ENCODE measurements around the gene PRKAG3.
A peak's percentile ranks its signal among the peaks of the same experiment; 100 is the strongest.

Gene PRKAG3

DNA sequence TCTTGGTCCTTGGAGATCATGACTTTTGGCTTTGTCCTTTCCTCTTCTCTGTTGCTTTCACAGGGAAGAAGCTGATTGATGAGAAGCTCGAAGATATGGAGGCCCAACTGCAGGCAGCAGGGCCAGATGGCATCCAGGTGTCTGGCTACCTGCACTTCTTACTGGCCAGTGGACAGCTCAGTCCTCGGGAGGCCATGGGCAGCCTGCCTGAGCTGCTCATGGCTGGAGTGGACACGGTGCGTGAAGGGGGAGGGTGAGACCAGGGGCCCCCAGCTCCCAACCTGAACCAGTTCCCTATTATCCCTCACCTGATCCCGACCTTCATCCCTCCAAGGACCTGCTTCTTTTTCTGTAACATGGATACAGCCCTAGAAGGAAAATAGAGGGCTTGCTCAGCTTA is 18.7 kb downstream of the PRKAG3 start:
- DNase-seq: no peak

DNA sequence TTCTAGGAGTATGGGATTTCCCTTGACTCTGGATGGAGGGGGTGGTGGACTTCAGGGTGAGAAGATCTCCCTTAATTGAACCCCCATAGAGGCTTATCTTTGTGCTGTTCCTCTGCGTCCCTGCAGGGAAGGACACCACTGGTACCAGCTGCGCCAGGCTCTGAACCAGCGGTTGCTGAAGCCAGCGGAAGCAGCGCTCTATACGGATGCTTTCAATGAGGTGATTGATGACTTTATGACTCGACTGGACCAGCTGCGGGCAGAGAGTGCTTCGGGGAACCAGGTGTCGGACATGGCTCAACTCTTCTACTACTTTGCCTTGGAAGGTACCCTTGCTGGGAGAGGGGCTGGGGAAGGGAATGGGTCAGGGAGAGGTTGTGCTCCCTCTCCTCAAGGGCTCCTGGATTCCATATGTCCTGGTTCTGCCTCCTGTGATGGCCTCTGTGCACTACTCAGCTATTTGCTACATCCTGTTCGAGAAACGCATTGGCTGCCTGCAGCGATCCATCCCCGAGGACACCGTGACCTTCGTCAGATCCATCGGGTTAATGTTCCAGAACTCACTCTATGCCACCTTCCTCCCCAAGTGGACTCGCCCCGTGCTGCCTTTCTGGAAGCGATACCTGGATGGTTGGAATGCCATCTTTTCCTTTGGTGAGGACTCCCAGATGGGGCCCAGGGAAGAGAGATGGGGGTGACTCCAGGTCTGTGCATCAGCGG is 19.3 kb downstream of the PRKAG3 start:
- DNase-seq: no peak

DNA sequence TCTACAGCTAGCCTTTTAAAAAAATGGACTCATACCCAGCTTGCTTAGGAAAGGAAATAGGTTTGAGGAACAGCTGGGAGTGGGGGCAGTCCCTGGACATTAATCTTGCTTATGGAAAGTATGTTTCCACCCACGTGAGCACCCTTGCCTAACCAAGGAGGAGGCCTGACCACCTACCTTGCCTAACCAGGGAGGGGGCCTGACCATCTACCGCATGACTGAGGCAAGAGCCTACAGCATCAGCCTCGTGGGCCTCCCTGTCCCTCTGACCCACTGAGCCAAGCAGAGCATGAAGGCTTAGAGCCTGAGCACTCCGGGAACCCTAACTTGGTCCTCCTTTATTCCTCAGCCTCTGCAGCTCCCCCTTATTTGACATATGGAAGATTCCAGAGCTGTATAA is 20.2 kb downstream of the PRKAG3 start:
- DNase-seq: no peak

DNA sequence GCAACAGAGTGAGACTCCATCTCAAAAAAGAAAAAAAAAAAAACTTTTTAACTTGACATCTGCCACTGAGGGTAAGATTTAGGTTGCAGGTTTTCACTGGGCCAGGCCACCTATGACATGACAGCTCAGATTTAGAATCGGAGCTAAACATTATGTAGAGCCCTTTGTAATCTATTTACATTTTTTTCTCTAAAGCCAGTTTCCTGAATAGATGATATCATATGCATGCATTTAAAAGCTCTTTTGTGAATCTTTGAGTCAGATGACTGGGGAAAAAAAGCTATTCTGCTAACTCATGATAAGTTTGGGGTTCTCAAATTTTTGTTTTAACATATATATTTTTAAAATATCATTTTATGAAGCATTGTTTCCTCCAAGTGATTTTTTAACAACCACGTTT is 21.3 kb downstream of the PRKAG3 start:
- no peak for DNase-seq

DNA sequence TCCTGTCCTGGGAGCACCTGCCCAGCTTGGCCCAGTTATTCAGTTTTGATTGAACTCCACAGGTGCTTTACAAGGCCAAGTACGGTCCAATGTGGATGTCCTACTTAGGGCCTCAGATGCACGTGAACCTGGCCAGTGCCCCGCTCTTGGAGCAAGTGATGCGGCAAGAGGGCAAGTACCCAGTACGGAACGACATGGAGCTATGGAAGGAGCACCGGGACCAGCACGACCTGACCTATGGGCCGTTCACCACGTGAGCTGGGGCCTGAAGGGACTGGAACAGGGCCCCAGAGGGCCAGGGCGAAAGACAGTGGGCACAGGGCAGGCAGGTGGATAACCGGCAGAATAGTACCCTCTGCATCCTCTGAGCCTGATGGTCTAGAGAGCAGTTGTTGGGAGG is 22.1 kb downstream of the PRKAG3 start:
- no peak for DNase-seq

DNA sequence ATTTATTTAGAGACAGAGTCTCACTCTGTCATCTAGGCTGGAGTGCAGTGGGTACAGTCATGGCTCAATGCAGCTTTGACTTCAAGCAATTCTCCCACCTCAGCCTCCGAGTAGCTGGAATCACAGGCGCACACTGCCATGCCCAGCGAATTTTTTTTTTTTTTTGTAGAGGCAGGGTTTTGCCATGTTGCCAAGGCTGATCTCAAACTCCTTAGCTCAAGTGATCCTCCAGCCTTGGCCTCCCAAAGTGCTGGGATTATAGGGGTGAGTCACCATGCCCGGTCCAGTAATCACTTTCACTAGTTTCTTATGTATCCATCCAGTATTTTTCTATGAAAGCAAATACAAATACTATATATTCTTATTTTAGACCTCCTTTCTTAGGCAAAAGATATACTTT is 24.0 kb downstream of the PRKAG3 start:
- DNase-seq: no peak

DNA sequence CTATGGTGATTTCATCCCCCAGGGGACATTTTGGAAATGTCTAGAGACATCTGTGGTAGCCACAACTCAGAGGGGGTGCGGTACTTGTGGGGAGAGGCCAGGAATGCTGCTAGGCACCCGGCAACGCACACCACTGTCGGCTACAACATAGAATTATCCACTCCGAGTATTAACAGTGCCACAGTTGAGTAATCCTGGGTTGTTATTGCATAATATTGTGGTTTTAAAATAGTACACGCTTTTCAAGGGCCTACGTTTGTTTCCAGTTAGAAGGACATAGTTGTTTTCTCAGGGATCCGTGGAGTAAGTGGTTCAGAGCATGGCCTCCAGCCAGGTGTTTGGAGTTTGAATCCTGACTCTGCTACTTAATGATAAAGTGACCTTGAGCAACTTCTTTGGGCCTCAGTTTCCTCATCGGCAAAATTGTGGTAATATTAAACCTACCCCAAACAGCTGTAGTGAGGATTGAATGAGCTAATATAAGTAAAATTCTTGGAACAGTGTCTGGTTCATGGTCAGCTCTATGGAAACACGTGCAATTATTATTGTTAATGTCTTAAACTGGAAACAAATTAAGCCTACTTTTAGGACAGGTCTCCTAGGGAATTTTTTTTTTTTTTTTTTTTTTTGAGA is 25.1 kb downstream of the PRKAG3 start:
- DNase-seq: peak; percentile 46

DNA sequence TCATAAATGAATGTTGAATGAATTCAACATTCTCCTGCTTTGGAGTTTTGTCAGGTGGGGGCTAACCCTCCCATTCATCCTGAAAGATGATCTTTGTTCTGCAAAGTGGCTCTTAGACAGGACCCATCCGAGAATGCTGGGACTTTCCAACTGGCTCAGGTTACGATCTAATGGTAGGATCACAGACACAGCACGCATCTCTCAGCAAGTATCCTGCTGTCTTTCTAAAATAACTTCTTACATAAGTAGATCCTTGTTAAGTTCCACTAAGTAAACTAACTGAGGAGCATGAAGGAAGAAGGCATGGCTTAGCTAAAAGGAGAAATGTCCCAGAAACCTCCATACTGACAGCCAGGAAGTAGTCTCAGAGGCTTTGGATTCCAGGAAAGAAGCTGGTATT is 26.0 kb downstream of the PRKAG3 start:
- DNase-seq: no peak

DNA sequence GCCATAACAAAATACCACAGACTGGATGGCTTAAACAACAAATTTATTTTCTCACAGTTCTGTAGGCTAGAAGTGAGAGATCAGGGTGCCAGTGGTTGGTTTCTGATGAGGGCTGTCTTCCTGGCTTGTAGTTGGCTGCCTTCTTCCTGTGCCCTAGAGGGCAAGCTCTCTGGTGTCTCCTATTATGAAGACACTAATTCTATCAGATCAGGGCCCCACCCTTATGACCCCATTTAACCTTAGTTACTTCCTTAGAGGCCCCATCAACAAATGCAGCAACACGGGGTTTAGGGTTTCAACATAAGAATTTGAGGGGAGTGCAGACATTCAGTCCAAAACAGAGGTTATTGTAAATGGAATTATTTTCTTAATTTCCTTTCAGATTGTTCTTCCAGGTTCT is 26.8 kb downstream of the PRKAG3 start:
- DNase-seq: no peak

DNA sequence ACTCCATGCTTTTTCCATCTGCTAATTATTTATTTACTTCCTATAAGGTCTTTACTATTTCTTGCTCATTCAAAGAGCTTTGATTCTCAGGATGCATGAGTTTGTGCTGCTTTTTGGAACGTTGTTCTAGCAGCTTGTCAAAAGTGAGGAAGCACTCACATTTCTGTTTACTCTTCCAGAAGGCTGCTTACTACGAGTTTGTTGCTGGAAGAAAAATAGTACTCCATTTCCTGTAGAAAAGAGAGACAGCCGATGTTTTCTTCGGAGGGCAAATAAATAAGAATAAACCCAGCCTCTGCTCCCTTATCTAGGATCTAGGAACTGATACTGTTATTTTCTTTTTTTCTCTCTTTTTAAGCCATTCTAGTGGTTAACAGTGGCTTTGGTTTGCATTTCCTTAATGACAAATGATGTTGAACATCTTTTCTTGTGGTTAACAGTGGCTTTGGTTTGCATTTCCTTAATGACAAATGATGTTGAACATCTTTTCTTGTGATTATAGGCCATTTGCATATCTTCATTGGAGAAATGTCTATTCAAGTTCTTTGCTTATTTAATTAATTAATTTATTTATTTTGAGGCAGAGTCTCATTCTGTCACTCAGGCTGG is 29.1 kb downstream of the PRKAG3 start:
- no peak for DNase-seq

DNA sequence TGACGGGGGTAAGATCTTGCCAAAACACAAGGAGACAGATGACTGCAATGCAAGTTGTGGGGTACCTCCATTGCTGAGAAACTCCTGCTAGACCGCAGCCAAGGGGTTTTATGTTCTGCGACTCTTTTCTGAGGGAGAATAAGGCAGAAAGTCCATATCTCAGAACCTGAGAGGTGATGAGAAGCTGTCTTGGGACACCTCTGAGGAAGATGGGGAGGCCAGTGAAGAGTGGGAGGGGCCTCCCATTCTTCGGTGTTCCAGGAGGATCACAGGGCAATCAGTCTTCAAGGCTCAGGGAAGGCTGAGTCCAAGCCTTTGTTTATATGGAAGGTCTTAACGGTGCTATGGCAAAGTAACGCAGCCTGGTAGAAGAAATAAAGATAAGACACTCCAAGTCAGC is 31.6 kb downstream of the PRKAG3 start:
- DNase-seq: no peak

DNA sequence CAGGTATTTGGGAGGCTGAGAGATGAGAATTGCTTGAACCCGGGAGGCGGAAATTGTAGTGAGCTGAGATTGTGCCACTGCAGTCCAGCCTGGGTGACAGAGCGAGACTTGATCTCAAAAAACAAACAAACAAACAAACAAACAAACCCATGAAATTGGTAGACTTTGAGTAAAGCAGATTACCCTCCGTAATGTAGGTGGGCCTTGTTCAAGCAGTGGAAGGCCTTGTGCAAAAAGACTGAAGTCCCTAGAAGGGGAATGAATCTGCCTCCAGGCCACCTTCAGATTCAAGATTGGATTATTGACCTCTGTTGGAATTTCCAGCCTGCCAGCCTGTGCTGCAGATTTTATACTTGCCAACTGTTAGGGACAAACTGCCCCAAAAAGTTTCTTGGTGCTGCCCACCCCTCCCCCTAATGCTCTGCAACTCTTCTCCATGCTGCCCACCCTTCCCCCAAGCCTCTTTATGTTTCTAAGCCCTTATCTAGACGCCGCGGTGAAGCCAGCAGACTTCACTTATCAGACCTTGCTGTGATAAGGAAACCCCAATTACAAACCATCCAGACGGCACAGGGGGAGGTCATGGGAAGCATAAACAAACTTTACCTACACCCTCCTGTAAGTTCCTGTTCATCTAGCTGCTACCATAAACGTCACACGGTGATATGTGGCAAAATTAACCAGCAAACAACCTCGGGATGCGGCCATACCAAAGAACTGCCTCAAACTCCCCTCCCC is 32.7 kb downstream of the PRKAG3 start:
- DNase-seq: no peak

DNA sequence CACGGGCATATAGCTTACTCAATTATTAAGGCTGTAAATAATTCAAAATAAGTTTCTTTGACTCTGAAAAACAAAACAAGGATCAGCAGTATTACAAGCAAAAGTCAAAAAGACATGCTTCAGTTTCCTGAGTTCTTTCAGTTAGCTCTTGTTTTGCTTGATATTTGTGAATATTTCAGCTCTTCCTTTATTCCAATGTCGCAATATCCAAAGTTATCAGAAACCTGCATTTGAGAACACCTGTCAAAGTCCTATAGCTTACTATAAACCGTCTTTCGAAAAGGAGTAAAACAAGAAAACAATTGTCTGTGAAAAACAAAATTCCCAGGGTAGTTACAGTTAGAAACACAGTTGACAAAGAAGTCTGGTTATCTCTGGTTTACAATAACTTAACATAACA is 34.9 kb downstream of the PRKAG3 start:
- DNase-seq: no peak

DNA sequence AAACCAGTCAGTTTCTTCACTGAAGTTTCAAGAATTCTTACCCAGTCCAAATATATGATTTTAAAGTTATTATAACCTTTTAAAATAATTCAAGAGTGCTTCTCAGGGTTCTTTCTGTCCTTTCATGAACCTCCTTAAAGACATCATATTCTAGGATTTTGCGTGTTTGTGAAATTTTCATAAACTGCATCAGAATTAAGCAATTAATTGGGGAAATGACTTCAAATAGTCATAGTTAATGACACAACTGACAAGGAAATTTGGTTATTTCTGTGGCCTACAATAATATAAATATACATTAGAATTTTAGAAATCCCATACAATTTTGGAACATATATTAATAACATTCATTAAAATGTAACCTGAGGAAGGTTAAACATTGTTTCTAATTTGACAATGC is 39.2 kb downstream of the PRKAG3 start:
- DNase-seq: no peak

DNA sequence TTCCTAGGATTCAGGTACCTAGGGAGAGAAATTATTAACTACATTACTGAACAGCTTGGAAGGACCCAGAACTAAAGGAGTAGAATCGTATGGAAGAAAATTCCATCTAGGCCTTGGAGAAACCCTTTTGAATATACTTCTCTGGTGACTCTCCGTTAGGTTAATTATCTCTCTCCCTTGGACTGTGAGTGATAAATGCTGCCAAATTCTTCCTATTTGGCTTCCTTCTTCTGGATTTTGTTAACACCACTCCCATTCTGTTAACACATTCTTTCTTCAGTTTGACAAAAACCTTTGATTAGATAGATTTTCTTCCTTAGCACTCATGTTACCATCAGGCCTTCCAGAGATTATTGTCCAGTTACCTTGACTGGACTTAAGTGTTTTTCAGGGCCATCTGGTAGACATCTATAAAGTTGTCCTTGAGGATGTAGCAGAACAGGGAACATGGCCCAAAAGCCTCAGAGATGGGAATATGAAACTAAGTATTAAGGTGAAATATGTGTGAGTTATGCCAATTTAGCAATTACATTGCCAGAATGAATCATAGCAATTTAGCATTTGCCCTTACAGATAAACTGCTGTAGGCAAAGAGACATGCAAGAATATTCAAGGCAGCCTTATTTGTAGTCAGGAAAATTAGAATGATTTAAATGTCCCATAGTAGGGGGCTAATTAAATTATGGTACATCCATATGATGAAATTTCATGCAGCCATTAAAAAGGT is 42.9 kb downstream of the PRKAG3 start:
- DNase-seq: no peak

DNA sequence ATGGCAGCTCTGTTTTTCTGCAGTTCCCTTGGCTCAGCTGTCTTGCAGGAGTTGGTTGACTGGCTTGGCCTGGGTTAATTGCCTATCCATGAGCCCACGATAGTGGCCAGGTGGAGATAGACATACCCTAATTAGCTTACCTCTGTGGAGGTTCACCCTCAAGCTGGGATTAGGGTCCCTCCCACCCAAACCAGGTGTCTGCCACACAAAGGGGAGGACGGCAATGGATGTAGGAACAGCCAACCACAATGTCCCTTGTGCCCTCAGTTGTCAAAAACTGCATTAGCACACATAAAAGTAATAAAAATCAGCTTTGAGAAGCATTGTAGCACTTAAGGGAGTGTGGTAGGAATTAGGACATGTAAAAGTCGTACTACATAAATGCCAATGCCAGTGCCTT is 45.5 kb downstream of the PRKAG3 start:
- no peak for DNase-seq

DNA sequence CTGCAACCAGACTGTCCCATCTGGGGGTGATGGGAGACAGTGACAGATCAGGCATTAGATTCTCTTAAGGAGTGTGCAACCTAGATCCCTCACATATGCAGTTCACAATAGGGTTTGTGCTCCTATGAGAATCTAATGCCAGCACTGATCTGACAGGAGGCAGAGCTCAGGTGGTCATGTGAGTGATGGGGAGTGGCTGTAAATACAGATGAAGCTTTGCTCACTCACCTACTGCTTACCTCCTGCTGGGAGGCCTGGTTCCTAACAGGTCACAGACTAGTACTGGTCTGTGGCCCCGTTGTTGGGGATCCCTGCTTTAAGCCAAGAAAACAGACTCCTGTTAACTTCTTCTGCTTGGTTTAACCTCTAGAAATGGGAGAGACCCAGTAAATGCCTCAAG is 46.5 kb downstream of the PRKAG3 start:
- no peak for DNase-seq

DNA sequence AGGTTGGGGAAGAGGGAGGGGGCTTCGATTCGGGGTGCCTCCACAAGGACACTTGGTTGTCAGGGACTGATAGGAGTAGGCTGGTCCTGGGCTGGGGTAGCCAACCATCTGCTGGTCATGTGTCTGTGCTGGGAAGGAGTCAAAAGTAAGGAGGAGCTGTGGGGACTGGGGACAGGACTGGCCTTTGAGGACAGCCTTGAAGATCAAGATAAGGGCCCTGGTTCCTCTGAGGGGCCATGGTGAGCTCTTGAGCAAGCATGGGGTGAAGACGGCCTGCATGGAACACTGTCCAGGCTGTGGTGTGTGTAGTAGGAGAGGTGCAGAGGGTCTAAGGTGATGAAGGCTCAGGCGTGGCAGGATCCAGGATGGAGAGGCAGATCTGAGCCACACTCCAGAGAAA is 47.9 kb downstream of the PRKAG3 start:
- DNase-seq: no peak

DNA sequence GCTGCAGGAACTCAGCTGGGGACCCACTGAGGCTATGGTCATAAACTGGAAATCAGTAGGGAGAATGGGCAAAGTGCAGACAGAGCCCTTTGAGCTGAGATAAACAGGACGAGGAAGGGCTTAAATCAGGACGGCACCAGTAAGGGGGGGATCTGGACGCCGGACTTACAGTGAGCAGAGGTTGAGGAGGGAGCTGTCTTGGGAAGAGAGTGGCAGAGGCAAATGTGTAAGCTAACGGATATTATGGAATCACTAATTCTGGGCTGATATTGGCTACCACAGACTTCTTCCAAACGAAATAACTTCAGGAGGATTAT is 49.1 kb downstream of the PRKAG3 start:
- no peak for DNase-seq

DNA sequence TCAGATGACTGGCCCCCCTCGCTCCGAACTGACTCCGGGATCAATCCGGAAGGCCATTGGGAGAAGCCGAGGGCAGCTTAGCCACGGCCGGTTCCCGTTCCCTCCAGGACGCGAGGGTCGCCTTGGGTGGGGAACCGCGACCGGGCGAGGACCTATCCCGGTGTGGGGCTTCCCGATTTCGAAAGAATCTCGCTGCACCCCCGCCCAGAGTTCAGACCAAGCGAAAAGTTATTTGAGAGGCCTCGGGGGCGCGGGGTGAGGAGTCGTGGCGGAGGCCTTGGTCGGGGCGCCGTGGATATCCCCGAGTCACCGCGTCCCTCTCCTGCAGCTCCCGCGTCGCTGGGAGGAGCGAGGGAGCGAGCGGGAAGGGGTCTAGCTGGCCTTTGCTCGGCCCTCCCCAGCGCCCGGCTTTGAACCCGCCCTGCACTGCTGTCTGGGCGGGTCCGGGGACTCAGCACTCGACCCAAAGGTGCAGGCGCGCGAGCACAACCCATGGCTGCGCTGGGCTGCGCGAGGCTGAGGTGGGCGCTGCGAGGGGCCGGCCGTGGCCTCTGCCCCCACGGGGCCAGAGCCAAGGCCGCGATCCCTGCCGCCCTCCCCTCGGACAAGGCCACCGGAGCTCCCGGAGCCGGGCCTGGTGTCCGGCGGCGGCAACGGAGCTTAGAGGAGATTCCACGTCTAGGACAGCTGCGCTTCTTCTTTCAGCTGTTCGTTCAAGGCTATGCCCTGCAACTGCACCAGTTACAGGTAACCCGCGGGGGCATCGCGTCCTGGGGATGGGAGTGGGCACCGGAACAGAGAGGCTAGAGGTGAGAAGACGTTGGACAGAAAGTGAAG is 49.7 kb downstream of the PRKAG3 start, which contains the start of gene CYP27A1:
Gene CYP27A1, plus strand, starts transcription at position 457 of the 837 bp plus-strand sequence. Its CDS starts 36 bp downstream, at position 493.
- DNase-seq: no peak

DNA sequence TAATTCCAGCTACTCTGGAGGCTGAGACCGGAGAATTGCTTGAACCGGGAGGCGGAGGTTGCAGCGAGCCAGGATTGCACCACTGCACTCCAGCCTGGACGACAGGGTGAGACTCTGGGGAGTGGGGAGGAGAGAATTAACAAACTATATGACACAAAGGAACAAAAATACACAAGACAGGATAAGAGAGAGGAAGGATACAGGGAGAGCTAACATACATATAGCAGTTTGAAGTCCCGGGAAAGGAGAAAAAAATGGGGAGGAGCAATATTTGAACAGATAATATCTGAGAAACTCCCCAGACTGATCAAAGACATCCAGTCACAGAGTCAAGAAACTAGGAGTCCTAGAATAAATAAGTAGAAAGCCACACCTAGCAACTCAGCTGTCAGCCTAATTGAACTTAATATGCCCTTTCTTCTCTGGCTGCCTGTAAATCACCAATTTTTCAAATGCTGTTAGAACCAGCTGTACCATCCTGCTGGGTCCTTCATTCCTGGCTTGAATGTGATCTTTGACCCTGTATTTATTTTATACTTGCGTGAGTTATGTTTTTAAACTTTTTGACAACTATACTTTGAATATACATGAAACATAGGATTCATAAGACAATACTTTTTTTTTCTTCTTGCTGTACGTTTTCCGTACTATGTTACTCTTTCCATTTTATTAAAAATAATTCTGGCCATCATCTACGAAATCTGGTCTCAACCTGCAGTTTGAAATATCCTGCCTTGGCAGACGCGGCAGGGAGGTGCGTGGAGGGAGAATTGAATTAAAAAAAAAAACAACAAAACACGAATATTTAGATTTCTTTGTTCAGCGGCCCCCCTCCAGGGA is 50.5 kb downstream of the PRKAG3 start:
- no peak for DNase-seq

Data from NCI-H2029 (cell line).